ENCODE measurements around the gene ELP2.

ELP2 gene

DNA sequence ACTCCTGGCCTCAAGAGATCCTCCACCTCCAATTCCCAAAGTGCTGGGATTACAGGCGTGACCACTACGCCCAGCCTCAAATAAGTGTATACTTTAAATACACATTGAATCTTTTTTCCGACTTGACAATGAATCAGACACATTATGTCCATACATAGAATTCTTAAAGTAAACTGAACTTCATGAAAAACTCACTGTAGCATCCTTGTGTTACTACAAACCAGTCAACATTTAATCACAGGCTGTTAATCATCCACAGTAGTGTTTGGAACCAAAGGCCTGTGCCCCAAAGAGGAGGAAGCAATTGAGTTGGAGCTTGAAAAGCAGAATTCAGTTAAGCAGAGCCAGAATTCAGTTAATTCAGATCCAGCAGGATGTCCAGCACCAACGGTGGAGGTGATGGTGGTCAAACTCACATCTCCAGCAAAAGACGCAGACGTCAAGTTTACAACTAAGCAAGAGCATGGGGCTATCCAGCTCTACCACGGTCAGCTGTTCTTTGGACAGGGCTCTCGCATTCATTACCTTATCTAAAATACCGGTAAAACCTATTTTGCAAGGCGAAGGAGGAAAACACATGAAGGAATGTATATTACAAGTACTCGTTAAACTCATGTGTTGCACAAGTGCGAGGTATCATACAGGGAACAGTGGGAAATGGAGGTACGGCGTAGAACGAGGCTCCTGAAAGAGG lies 1.7 kb upstream of the ELP2 start:
- no peak for DNase-seq

DNA sequence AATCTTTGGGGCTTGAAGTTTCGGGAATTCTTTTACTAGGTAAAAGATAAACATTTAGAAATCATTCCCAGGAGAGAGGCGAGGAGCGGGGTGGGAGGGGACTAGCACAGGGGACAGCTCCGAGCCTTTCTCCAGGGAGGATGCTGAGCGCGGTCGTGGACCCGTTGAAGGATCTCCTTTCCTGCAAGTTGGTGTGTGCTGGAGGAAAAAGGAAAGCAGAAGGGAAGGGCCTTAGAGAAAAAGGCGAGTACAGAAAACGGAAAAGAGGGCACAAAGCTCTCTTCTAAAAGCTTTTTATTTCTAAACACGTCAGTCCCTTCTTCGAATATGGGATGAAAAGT lies 1.2 kb upstream of the ELP2 start:
- no peak for DNase-seq

DNA sequence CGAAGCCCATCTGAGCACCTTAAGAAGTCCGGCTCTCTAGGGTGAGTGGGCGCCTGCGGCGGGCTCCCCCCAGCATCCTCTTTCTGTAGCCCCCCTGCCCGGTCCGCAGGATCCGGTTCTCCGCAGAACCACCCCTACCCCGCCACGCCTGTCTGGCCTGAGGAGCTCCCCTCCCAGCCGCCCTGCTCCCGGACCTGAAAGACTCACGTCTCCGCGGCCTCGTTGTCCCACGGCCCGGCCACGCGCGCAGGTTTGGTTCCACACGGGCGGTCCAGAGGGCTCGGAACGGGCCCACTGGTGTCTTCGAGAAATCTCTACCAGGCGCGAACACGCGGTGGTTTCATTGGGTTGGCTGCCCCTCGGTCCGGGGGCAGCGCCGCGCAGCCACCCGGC lies 796 bp upstream of the ELP2 start:
- no peak for DNase-seq

DNA sequence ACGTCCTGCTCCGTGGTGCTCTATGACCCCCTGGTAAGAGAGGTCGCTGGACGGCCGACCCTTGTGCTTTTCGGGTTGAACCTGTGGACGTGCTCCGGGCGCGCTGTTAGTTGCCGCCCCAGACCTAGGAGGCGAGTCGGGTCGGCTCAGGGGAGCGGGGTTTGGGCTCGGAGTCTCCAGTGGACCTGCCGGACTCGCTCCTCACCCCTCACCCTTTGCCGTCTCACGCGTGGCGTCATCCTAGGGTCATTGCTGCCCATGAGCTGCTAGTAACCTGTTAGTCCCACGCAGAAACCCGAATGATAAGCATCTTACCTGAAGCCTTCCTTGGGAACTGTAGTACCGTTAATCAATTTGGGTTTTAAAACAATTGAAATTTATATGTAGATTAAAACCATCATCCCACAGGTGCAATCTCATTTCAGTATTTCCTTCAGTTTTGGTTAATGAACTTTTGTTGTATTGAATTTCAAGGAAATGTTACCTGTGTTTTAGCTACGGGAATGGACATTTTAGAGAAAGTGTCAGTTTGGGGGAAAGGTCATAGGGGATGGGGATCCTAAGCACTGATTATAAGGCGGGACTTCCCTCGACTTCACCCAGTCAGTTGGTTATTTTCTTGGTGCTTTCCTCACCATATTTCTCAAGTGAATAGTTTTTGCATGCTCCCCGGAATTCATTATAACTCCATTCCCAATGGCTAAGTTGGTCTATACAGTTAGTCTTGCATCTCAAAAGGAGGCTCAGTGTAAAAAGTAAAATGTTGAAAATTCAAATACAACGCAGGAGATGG lies 536 bp downstream of the ELP2 start:
- peak; percentile 2 for DNase-seq

DNA sequence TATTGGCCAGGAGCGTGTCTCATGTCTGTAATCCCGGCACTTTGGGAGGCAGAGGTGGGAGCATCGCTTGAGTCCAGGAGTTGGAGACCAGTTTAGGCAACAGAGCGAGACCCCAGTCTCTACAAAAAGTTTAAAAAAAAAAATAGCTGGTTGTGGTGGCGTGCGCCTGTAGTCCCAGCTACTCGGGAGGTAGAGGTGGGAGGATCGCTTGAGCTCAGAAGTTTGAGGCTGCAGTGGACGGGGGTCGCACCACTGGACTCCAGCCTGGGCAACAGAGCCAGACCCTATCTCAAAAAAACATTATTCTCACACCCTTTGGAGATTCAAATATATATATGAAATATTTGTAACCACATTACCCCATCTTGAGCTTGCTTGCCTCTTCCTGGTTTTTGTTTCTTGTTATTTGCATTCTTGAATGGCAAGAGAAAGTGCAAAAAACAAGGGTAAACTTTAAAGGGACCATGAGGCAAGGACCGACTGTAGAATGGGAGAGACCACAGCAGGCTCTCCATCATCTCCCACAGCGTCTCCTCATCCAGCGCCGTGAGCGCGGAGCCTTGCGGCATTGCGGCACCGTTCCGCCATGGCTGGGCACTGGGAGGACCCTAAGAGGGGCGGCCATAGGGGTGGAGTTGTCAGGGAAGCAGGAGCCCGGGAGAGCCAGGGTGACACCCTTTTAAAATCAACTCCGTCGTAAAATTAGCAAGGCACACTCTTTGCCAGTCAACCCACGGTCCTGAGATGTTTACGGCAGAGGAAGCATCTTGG lies 1.4 kb downstream of the ELP2 start:
- no peak for DNase-seq

DNA sequence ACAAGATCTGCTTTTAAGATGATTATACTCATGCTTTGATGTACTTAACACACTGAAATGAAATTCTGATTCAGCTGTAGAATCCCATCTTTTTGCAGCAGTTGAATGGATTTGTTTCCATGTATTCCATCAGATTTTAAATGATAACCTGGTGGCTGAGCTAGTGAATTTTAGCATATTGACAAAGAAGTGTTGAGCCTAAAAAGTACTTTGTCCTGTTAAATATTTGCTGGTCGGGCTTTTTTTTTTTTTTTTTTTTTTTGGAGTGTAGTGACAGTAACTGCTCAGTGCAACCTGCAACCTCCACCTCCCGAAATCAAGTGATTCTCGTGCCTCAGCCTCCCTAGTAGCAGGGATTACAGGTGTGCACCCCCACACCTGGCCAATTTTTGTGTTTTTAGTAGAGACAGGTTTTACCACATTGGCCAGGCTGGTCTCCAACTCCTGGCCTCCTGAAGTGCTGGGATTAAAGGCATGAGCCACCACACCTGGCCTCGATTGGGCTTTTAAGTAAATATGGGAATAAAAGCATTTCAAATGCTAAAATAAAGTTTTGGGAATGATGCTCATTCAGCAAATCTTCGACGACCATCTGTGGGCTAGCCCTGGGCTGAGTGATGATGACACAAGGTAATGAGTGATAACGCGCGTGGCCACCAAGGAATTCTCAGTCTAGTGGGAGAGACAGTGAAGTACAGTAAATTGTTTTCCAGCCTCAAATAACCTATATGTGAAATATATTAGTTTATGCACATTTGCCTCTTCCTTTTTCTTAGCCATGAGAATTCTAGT lies 2.2 kb downstream of the ELP2 start:
- no peak for DNase-seq

DNA sequence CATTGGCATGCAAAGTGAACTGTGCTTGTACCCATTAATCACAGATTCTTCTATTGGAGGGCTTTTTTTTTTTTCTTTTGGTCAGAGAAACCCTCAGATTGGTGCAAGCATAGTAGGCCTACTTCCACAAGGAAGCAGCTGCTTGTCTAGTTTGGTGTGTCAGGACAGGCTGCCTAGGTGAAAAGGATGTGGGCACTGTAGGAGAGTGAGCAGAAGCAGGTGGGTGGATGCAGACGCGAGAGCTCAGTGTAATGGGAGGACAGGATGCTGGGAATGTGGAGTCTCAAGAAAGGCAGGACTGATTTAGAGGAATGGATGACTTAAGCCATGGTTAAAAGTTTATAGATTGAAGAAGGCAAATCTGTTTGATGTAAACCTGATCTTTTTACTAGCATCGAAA lies 3.1 kb downstream of the ELP2 start:
- no peak for DNase-seq

DNA sequence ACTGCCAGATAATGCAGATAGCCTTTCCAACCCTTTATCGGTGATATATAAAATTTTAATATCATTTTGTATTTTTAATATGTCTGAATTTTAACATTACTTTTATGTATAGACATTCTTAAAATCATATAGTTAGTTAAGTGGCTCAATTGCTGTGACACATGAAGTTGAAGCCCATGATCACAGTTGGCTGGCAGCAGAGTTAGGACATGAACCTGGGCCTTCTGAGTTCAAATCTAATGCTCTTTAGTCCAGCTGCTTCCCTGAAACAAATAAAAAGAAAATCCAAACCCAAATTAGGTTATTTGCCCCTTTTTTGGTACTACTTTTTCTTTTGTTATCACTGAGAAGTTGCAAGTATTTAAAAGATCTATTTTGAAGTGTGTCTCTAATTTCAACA lies 5.6 kb downstream of the ELP2 start:
- no peak for DNase-seq

DNA sequence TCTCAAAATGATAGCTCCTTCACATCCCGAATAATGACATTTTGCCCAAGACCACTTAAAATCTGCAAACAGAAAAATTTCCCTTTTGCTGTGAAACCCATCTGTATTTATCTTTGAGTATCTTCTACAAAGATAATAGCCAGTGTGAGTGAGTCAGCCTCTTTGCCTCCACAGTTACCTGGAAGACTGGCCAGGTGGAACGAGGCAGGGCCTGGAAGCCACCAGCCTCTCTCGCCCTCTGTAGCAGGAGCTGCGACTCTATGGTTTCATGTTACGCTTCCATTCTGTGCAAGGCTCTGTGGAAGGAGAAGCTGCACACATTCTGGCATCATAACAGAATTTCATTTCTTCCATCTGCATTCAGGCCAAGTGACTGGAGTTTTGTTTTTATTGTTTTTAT lies 9.5 kb downstream of the ELP2 start:
- DNase-seq, result no peak

DNA sequence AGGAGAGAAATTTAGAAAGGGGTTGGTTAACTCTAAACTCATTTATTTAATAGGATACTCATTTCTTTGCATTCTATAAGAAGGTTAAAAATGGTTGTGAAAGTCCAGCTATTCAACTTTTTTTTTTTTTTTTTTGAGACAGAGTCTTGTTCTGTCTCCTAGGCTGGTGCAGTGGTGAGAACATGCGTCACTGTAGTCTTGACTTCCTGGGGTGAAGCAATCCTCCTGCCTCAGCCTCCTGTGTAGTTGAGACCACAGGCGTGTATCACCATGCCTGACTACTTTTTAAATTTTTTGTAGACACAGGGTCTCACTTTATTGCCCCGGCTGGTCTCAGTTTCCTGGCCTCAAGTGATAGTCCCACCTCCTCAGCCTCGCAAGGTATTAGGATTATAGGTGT lies 11.9 kb downstream of the ELP2 start:
- no peak for DNase-seq

DNA sequence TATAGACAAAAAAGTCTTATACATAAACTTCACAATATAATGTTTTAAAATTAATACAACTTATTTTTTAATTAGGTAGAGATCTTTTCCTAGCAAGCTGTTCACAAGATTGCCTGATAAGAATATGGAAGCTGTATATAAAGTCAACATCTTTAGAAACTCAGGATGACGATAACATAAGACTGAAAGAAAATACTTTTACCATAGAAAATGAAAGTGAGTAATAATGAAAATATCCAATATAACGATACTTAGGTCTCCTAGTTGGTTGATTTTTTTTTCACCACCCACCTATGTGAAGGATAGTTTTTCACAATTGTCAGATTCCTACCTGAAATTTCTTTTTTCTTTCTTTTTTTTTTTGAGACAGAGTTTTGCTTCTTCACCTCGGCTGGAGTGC lies 13.1 kb downstream of the ELP2 start:
- no peak for DNase-seq

DNA sequence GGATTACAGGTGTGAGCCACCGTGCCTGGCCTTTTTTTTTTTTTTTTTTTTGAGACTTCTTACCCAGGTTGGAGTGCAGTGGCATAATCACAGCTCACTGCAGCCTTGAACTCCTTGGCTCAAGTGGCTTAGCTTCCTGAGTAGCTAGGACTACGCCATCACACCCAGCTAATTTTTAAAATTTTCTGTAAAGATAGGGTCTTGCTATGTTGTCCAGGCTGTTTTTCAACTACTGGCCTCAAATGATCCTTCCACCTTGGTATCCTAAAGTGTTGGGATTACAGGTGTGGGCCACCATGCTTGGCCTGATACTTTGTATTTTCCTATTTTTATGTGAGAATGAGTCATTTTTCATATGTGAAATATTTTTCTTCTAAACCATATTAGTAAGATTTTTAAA lies 13.7 kb downstream of the ELP2 start:
- DNase-seq, result no peak

DNA sequence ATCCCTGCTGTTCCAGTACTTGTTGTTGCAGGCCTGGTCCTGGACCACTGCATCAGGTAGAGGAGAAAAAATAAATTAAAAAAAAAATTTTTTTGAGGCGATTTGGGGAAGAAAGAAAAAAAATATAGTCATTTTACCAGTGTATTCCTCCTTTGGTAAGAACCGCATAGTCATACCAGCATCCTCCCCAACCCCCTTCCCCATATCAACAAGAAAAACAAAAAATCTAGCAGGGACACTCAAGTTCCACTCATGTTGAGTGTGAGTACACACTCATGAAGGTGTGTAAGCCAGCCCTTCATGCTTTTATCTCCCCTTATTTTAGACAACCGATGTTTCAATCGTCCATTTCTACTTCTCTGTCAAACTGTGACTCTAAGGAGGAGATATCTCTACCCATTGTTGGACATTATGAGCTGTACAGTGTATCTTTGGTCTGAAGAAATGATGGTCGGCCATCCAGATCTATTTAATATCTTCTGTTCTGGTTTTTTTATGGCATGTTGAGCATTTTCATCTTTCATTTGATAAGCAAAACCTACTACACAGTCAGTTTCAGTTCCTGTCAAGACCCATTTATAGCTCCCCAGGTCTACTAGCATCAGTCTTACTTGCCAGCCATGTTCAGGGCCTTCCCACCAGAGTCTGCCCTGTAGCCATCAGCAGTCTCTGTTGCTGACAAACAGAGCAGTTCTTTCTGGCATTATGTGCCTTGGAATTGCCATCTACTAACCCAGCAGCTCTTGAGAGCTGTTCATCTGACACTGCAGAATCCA lies 20.0 kb downstream of the ELP2 start:
- no peak for DNase-seq

DNA sequence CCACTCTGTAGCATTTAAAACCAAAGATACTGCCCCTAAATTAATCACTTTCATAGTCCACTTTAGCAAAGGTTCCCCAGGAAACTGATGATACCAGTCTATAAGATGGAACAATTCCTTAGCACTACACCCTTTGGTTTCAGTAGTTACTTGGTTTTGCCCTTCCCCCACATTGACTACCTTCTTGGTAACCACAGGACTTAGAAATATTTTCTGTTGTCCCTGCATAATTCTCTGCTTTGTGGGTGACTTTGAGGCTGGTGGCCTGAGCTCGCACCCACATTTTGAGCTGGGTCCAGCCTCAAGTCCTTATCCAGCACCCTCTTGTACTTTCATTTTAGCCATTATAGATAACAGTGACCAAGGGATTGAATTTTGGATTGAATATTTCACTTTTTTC lies 23.1 kb downstream of the ELP2 start:
- DNase-seq, result no peak

DNA sequence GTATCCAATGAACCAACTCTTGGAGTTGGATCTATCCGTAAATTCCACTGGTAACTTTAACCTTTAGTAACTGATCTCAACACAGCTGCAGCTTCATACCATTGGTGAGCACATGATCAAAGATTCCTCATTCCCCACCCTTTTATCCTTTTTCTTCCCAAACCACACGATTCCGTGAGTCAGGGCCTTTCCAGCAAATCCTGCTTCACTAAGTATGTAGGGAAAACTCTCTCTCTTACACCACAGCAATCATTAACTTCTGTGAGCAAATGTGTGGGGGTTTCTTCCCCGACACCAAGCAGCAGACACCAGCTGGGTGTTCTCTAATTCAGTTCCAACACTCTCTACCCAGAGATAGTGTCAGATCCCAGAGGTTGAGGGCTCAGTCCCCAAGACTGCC lies 23.5 kb downstream of the ELP2 start:
- no peak for DNase-seq

DNA sequence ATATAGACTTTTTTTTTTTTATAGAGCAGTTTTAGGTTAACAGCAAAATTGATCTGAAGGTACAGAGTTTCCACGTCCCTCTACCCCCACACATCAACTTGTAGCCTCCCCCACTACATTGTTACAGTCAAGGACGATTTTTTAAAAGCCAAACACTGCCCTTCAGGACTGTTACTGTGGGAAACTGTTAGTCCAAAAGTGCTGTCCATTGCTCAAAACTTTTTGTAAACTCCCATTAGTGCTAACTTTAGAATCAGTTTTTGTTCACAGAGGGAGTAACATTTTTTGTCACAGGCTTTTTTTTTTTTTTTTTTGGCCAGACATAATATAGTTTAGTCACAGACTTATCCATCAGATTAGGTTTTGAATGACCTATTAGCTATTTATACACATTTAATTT lies 24.1 kb downstream of the ELP2 start:
- DNase-seq, result no peak

DNA sequence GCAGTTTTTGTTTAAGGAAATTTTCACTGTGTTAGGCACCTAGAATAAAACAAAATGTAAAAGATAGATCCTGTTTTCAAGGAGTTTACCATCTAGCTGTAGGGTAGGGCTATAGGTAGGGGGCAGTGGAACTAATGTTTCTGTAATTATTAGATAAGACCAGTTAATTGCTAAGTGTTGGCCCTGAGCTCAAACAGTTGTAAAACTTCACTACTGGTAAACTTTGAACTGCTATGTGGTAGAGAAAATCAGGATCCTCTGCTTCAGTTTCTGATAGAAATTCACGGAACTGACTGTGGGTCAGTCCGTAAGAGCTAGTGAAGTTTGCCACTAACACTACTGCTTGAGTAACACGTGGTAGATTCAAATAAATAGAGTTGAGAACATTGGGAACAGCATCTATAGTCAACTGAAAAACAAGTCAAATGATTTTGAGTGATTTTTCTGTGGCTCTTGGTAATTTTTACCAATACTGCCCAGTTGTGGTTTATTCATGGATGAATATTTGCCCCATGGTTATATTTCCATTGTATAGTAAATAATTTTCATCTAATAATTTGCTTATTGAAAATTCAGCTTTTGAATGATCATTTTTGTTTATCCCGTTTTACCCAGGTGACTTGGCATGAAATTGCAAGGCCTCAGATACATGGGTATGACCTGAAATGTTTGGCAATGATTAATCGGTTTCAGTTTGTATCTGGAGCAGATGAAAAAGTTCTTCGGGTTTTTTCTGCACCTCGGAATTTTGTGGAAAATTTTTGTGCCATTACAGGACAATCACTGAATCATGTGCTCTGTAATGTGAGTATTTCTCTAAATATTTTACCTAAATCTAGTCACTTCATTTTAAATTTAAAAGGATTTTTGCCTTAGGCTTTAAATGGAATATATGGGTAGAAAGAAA lies 26.4 kb downstream of the ELP2 start:
- DNase-seq, result no peak

DNA sequence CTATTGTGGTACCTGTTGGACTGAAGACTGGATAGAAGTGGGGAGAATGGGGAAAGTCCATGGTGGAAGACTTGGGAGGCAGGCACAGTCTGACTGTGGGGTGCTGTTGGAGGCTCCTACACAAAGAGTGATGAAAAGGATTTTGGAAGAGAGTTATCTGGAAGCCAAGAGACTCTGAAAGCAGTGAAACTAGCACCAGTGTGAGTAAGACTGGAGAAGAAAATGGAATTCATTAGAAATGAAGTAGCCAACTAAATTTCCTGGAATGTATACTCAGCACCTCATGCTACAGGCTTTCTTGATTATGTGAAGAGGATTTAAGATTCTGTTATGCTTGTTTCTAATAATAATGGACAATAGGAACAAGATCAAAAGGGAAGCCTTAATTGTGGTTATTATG lies 27.7 kb downstream of the ELP2 start:
- no peak for DNase-seq

DNA sequence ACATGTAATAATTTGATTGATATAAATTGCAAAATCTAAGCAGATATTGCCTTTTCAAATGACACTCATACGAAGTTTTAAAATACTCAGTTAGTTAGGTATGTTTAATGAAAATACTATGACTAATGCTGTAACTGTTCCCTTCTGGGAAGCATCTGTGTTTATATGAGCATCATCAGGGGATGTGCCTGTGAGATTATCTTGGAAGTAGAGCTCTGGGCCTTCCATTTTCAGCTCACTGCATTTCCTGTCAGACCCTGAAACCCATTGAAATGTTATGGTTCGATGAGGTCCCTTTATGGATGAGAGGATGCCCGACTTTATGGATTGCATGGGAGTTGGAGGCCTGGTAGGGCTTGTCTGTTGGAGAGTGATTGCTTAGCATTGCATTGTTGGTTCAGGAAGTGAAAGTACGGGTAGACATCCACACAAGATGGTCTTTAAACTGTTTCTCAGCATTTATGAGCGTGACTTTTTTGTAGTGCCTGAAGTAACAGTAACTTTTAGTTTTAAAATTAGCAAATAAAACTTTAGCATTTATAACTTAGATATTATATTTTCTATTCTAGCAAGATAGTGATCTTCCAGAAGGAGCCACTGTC lies 28.7 kb downstream of the ELP2 start:
- DNase-seq, result no peak

DNA sequence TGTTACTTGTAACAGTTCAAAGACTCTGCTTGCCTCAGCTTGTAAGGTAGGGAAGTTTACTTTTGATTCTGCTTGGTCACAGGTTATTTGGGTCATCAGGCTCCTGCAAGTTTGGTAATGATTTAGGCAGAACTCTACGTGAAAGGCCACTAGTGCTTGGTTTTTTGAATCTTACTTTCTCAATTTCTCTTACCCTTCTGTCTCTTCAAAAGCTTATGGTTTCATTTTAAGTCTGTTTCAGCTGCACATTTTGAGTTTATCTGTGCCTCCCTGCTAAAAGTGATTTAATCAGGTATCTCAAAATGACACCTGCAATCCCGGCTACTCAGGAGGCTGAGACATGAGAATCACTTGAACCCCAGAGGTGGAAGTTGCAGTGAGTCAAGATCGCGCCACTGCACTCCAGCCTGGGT lies 31.3 kb downstream of the ELP2 start:
- DNase-seq, result no peak

DNA sequence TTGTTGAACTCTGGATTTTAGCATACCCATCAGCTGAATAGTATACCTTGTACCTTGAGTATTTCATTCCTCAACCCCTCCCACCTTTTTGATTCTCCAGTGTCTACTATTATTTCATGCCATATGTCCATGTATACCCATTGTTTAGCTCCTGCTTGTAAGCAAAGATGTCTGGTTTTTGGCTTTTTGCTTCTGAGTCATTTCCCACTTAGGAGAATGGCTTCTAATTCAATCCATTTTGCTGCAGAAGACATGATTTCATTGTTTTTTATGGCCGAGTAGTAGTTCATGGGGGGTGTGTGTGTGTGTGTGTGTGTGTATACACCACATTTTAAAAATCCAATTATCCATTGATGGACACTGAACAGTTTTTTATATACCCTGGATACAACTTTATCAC lies 33.3 kb downstream of the ELP2 start:
- no peak for DNase-seq
